Astrocyte of the cerebellum (primary cell): ENCODE data around the gene HP1BP3.

Source experiments
- DNase-seq: peaks from one replicate; pipeline ENCODE4 v3.0.0-alpha.2; 2011; ENCODE audit warnings: low read depth
- H3K4me3 ChIP-seq: 2 replicates; pipeline ENCODE4 v1.5.1; 2011; ENCODE audit warnings: mild to moderate bottlenecking, low read depth, low read length, moderate library complexity
- CTCF ChIP-seq: IDR thresholded peaks from 2 replicates; pipeline ENCODE4 v1.5.1; 2012; ENCODE audit warnings: low read length, low read depth, moderate library complexity, mild to moderate bottlenecking; ENCODE audit errors: missing control alignments
- in situ Hi-C: cut with HindIII; loops from 2 replicates; pipeline ENCODE4 v1.10.0; 2017; ENCODE audit warnings: low sequenced_read_pairs

HP1BP3 gene

GRCh38 chr1:20751462-20751990, 35.6 kb downstream of the HP1BP3 start:
- in situ Hi-C loops = no loop called here
- DNase-seq = no peak
- H3K4me3 ChIP-seq = no peak overlapping the region
- no peak for TF ChIP-seq CTCF

- H3K4me3 ChIP-seq = no peak overlapping the region
- in situ Hi-C loops = no loop called here
- no peak for TF ChIP-seq CTCF
- DNase-seq = no peak
These were observed 44.4 kb downstream of the HP1BP3 start for GRCh38 chr1:20742671-20743070.

- in situ Hi-C loops = no loop called here
- H3K4me3 ChIP-seq = no peak overlapping the region
- no peak for DNase-seq
- TF ChIP-seq CTCF = no peak
These were observed 46.3 kb downstream of the HP1BP3 start for GRCh38 chr1:20740781-20741180.

- no peak overlapping the region for H3K4me3 ChIP-seq
- in situ Hi-C loops = loop anchor here (5.0 kb wide), 1 partner anchor 38 kb away; no protein-coding TSS in a partner anchor
- DNase-seq = no peak
- no peak for TF ChIP-seq CTCF
These were observed 47.9 kb downstream of the HP1BP3 start for GRCh38 chr1:20739225-20739624.

- H3K4me3 ChIP-seq = no peak overlapping the region
- no peak for DNase-seq
- in situ Hi-C loops = loop anchor here (5.0 kb wide), 1 partner anchor 42 kb away; no protein-coding TSS in a partner anchor
- TF ChIP-seq CTCF = no peak
These were observed 51.5 kb downstream of the HP1BP3 start for GRCh38 chr1:20735581-20736111.

GRCh38 chr1:20733360-20733975, 53.6 kb downstream of the HP1BP3 start:
- no peak for DNase-seq
- TF ChIP-seq CTCF = no peak
- in situ Hi-C loops = no loop called here
- H3K4me3 ChIP-seq = no peak overlapping the region
